GM19438 (cell line): ENCODE data around the gene EML4.
"Not testable (repeated sequence)": the region's sequence is repeated elsewhere in the genome, so short reads cannot be mapped to it uniquely, and the experiment has no call there.

ENCODE experiments used
- ATAC-seq: cut with Tn5 transposase; IDR thresholded peaks from one replicate; pipeline ENCODE4 v1.9.1; 2021; ENCODE audit warnings: low read depth; ENCODE audit not compliant: unreplicated experiment

EML4 gene

GRCh38 chr2:42369532-42370229 is 200.5 kb downstream of the EML4 start:
- no peak for ATAC-seq

- no peak for ATAC-seq
Measured at GRCh38 chr2:42371611-42372473, 202.7 kb downstream of the EML4 start.

- no peak for ATAC-seq
Measured at GRCh38 chr2:42372474-42373200, 203.5 kb downstream of the EML4 start.

GRCh38 chr2:42376758-42377157 is 207.6 kb downstream of the EML4 start:
- ATAC-seq = no peak

GRCh38 chr2:42378415-42378814 is 209.3 kb downstream of the EML4 start:
- no peak for ATAC-seq

- ATAC-seq = not testable (repeated sequence)
Measured at GRCh38 chr2:42380026-42380425, 210.9 kb downstream of the EML4 start.

GRCh38 chr2:42382144-42382543 is 213.0 kb downstream of the EML4 start:
- no peak for ATAC-seq
